OCI-LY3 (cell line): Measurements from ENCODE around the gene THAP12.

Experiments
- CTCF ChIP-seq: fragments of 200-600, 300-600 bp; sonication (generic); IDR thresholded peaks from 2 replicates; pipeline ENCODE4 v1.5.1; 2014; ENCODE audit warnings: antibody characterized with exemption, low read length, low read depth
- EZH2phosphoT487 ChIP-seq: fragments of 200-600 bp; shearing (Covaris generic); IDR thresholded peaks from 2 replicates; pipeline ENCODE4 v1.6.1; 2018; ENCODE audit warnings: antibody characterized with exemption, mixed run types, low read depth

GRCh38 chr11:76408171-76408965 lies 27.4 kb upstream of the THAP12 start:
- no peak for TF ChIP-seq CTCF
- no peak for TF ChIP-seq EZH2phosphoT487
